Stimulated activated CD4-positive, alpha-beta T cell treated with anti-CD3 and anti-CD28 coated beads, Interleukin-15, amount 100 ng/mL, for 48 hours (primary cell): ENCODE results near the gene ARHGEF38.
"Not testable (repeated sequence)": the region's sequence is repeated elsewhere in the genome, so short reads cannot be mapped to it uniquely, and the experiment has no call there.

Source experiments
- DNase-seq, 2 donors: peaks; one replicate each; pipeline ENCODE4 v3.0.0-alpha.2; 2020; ENCODE audit warnings: low read depth in 2 of 2

ARHGEF38 gene

GRCh38 chr4:105651884-105652283, 99.5 kb downstream of the ARHGEF38 start:
- DNase-seq = no peak

- DNase-seq = no peak
These were observed 100.0 kb downstream of the ARHGEF38 start for GRCh38 chr4:105652286-105652888.

- no peak for DNase-seq
These were observed 104.8 kb downstream of the ARHGEF38 start for GRCh38 chr4:105657117-105657765.

GRCh38 chr4:105659190-105659589, 106.8 kb downstream of the ARHGEF38 start:
- no peak for DNase-seq

GRCh38 chr4:105661028-105661427, 108.6 kb downstream of the ARHGEF38 start:
- DNase-seq = no peak

- DNase-seq = no peak
These were observed 110.7 kb downstream of the ARHGEF38 start for GRCh38 chr4:105662935-105663675.

- no peak for DNase-seq
These were observed 114.3 kb downstream of the ARHGEF38 start for GRCh38 chr4:105666693-105667092.

GRCh38 chr4:105670684-105671083, 118.3 kb downstream of the ARHGEF38 start:
- DNase-seq = no peak

GRCh38 chr4:105671301-105671700, 118.9 kb downstream of the ARHGEF38 start:
- DNase-seq = no peak

GRCh38 chr4:105674011-105674410, 121.6 kb downstream of the ARHGEF38 start:
- no peak for DNase-seq

GRCh38 chr4:105677709-105678108, 125.3 kb downstream of the ARHGEF38 start:
- no peak for DNase-seq

- no peak for DNase-seq
These were observed 126.8 kb downstream of the ARHGEF38 start for GRCh38 chr4:105679186-105679585.

GRCh38 chr4:105683038-105683437, 130.6 kb downstream of the ARHGEF38 start:
- no peak for DNase-seq

GRCh38 chr4:105686571-105686970, 134.2 kb downstream of the ARHGEF38 start:
- DNase-seq = no peak

- DNase-seq = not testable (repeated sequence)
These were observed 142.4 kb downstream of the ARHGEF38 start for GRCh38 chr4:105694812-105695211.

- not testable (repeated sequence) for DNase-seq
These were observed 143.4 kb downstream of the ARHGEF38 start for GRCh38 chr4:105695832-105696231.

- no peak for DNase-seq
These were observed 146.2 kb downstream of the ARHGEF38 start for GRCh38 chr4:105698607-105699006.

- no peak for DNase-seq
These were observed 155.4 kb downstream of the ARHGEF38 start for GRCh38 chr4:105707782-105708180.

- DNase-seq = peak; percentile 83 to 85
These were observed 156.0 kb downstream of the ARHGEF38 start, which contains the start of the genes GSTCD and INTS12 for GRCh38 chr4:105708181-105709080. GSTCD (plus strand) TSS chr4:105708784; CDS start chr4:105717614, 8,830 bp downstream. INTS12 (minus strand) TSS chr4:105708689; CDS start chr4:105700005, 8,684 bp downstream.

GRCh38 chr4:105709081-105709450, 156.6 kb downstream of the ARHGEF38 start:
- DNase-seq = peak in 1 of 2 donors; percentile 0

GRCh38 chr4:105710012-105710600, 157.7 kb downstream of the ARHGEF38 start:
- DNase-seq = no peak
